ENCODE data around the gene SAC3D1.

The SAC3D1 gene

DNA sequence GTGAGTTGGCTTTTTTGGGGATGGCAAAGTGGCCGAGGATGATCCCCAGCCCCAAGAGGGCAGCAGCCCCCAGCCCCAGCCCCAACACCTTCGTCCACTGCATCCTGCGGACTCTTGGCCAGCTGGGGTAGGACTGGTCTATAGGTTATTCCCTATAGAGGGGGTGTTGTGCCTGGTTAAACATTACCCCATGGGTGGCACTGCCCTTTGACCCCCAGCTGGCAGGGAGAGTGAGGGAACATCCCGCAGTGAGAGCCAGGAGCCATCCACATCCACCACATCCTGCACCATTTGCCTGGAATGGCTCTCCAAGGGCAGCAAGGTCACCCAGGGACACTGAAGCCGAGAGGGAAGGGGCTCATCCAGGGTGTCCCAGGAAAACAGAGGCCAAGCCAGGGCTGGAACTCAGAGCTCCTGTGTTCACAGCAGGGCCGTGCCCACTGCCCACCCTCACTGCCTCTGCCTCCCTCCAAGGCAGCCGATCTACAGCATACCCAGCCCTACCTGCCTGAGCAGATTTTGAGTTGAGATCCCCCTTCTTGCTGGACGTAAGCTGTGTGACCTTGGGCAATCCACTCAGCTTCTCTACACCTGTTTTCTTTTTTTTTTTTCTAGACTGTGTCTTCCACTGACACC, 17.5 kb downstream of the SAC3D1 start, which contains the start of gene NAALADL1:
Gene NAALADL1 (minus strand): TSS at position 135 of the 636 bp plus-strand sequence. CDS start 32 bp downstream, at position 103.
- Mint-ChIP-seq H3K4me1 (no peaks in the 10 kb centered on the region), H3K27ac (no peak within 1 kb of the TSS), H3K36me3 (ENCODE audit: low read depth) (no peaks in the 10 kb centered on the region), H3K4me3 (no peak within 1 kb of the TSS), H3K27me3 (ENCODE audit: low read depth, poor library complexity) (peaks cover 51% of the 10 kb centered on the region), H3K9me3 (no peaks in the 10 kb centered on the region)
- TF ChIP-seq, protein P1, sequence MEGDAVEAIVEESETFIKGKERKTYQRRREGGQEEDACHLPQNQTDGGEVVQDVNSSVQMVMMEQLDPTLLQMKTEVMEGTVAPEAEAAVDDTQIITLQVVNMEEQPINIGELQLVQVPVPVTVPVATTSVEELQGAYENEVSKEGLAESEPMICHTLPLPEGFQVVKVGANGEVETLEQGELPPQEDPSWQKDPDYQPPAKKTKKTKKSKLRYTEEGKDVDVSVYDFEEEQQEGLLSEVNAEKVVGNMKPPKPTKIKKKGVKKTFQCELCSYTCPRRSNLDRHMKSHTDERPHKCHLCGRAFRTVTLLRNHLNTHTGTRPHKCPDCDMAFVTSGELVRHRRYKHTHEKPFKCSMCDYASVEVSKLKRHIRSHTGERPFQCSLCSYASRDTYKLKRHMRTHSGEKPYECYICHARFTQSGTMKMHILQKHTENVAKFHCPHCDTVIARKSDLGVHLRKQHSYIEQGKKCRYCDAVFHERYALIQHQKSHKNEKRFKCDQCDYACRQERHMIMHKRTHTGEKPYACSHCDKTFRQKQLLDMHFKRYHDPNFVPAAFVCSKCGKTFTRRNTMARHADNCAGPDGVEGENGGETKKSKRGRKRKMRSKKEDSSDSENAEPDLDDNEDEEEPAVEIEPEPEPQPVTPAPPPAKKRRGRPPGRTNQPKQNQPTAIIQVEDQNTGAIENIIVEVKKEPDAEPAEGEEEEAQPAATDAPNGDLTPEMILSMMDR (IDR thresholded peaks at IDR 0.05), result no peak
- DNase-seq, result no peak

DNA sequence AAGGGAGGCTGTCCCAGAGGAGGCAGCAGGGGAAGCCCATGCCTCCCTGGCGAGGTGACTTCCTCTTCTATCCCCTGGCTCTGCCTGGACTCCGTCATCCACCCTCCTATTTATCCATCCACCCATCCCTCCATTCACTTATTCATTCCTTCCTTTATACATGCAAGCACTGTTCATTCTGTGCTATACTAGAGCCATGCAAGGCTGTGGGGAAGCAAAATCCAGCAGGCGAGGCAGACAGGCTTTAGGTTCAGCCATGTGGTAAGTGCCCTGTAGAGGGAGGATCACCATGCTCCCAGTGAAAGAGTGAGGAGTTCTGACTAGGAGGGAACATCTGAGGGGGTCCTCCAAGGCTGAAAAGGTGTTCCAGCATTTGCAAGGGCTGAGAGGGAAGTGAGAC, 18.5 kb downstream of the SAC3D1 start:
- DNase-seq, result no peak
- Mint-ChIP-seq H3K4me3 (no peak overlapping the region), H3K9me3 (no peaks in the 10 kb centered on the region)

DNA sequence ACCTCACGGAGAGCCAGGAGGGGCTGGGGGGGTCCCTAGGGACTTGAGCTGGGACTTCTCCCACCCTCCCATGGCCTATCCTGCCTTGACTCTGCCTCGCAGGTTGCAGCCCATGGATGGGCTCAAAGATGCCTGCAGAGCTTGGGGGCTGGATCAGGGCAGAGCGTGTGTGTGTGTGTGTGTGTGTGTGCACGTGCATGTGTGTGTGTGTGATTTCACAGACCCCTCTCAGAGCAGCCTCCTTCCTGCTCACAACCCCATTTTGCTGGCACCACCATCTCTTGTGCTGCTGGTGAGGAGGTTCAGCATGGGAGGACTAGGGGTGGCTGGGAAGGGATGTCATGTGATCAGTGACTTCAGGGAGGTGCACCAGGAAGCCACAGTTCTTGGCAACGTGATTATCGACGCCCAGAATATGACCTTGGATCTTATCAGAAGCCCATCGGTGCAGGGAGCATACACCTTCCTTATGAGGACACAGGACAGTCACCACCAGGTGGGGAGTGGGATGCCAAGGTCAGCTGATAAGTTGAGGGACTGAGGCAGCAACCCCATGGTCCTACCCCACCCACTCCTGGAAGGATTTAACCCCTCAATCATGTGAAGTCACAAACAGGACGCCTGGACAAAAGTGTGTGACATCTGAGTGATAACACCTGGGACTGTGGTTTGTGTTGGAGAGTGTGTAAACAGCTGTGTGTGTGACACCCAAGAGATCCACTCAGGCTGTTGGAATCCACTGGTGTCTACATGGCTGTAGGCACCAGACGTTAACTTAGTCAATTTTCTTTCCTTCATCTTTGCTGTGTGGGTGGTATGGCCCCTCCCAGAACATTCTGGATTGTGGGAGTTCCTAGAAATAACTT, 19.2 kb downstream of the SAC3D1 start:
- H3K27ac Mint-ChIP-seq, result no peak overlapping the region
- H3K36me3 Mint-ChIP-seq (ENCODE audit: low read depth), result no peaks in the 10 kb centered on the region
- DNase-seq, result no peak
- peaks cover 5% of the 10 kb centered on the region for H3K4me1 Mint-ChIP-seq
- H3K9me3 Mint-ChIP-seq, result no peaks in the 10 kb centered on the region
- H3K4me3 Mint-ChIP-seq, result no peak overlapping the region
- TF ChIP-seq, protein P1 (IDR thresholded peaks at IDR 0.05), result no peak
- peaks cover 36% of the 10 kb centered on the region for H3K27me3 Mint-ChIP-seq (ENCODE audit: low read depth, poor library complexity)

More for the DNA sequence above, 18.5 kb downstream of the SAC3D1 start:
- H3K4me1 Mint-ChIP-seq, result peaks cover 3% of the 10 kb centered on the region
- TF ChIP-seq, protein P1 (IDR thresholded peaks at IDR 0.05), result no peak
- no peak overlapping the region for H3K27ac Mint-ChIP-seq
- no peaks in the 10 kb centered on the region for H3K36me3 Mint-ChIP-seq (ENCODE audit: low read depth)
- peaks cover 42% of the 10 kb centered on the region for H3K27me3 Mint-ChIP-seq (ENCODE audit: low read depth, poor library complexity)

DNA sequence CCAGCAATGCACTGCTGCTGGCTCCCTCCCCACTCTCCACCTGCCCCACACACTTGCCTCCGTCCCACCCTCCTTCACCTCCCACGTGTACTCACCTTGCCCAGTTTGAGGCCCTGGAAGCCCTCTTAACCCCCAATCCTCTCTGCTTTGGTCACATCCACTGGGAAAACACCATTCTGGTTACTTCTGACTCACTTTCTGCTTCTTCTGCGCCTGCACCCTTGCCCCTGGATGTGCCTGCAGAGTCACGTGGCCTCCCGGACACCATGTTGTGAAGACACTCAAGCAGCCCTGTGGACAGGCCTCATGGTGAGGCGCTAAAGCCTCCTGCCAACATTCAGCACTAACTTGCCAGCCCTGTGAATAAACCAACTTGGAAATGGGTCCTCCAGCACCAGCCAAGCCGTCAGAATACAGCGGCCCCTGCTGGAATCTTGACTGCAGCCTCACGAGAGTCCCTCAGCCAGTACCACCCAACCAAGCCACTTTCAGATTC, 20.0 kb downstream of the SAC3D1 start:
- Mint-ChIP-seq H3K27me3 (ENCODE audit: low read depth, poor library complexity) (peaks cover 30% of the 10 kb centered on the region), H3K4me3 (no peak overlapping the region), H3K36me3 (ENCODE audit: low read depth) (no peaks in the 10 kb centered on the region), H3K27ac (peak overlapping the region; percentile 37), H3K9me3 (no peaks in the 10 kb centered on the region), H3K4me1 (peaks cover 5% of the 10 kb centered on the region)
- DNase-seq, result no peak
- TF ChIP-seq, protein P1 (IDR thresholded peaks at IDR 0.05), result peak; percentile 9

DNA sequence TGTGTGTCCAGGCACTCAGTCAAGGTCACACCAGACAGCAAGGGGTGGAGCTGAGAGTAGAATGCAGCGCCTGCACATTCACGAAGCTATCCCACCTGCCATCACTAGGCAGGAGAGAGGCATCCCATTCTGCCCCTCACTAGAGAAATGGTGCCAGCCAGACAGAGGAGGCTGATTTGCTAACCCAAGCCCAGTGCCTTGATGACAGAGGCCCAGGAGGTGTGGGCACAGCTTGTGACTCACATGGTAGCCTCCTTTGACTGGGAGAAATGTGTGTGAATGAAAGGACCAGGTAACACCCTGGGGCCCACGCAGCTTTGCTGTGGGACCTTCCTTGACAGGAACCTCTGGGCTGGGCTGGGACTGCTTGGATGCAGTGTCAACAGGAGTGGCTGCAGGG, 22.5 kb downstream of the SAC3D1 start:
- peaks cover 22% of the 10 kb centered on the region for H3K27me3 Mint-ChIP-seq (ENCODE audit: low read depth, poor library complexity)
- peaks cover 18% of the 10 kb centered on the region for H3K4me1 Mint-ChIP-seq
- TF ChIP-seq, protein P1 (IDR thresholded peaks at IDR 0.05), result no peak
- H3K27ac Mint-ChIP-seq, result no peak overlapping the region
- no peaks in the 10 kb centered on the region for H3K9me3 Mint-ChIP-seq
- no peak for DNase-seq
- no peaks in the 10 kb centered on the region for H3K36me3 Mint-ChIP-seq (ENCODE audit: low read depth)
- no peak overlapping the region for H3K4me3 Mint-ChIP-seq

Data from nephron progenitor cell (in vitro differentiated cells).